GM19099 (cell line): ENCODE data around the gene TSG101.

ENCODE experiments used
- POLR2A ChIP-seq: IDR thresholded peaks from 3 replicates; pipeline ENCODE4 v1.6.1; 2011; ENCODE audit warnings: low read depth; ENCODE audit not compliant: insufficient read length; ENCODE audit errors: extremely low read depth

TSG101 gene

GRCh38 chr11:18526521-18527296 is at the start of gene TSG101:
TSS of gene TSG101 (minus strand) at chr11:18526942. CDS start at chr11:18526816, 126 bp downstream.
- TF ChIP-seq POLR2A, result peak; percentile 97

- TF ChIP-seq POLR2A, result no peak
Observed at GRCh38 chr11:18575361-18575760, 48.6 kb upstream of the TSG101 start.

- no peak for TF ChIP-seq POLR2A
Observed at GRCh38 chr11:18567081-18567480, 40.3 kb upstream of the TSG101 start.

GRCh38 chr11:18566406-18566805 is 39.7 kb upstream of the TSG101 start:
- TF ChIP-seq POLR2A, result no peak

- TF ChIP-seq POLR2A, result no peak
Observed at GRCh38 chr11:18564149-18564548, 37.4 kb upstream of the TSG101 start.

GRCh38 chr11:18563090-18563730 is 36.5 kb upstream of the TSG101 start:
- TF ChIP-seq POLR2A, result no peak

GRCh38 chr11:18548001-18548400 is 21.3 kb upstream of the TSG101 start:
- no peak for TF ChIP-seq POLR2A

- no peak for TF ChIP-seq POLR2A
Observed at GRCh38 chr11:18540207-18541009, 13.7 kb upstream of the TSG101 start.

GRCh38 chr11:18536209-18536608 is 9.5 kb upstream of the TSG101 start:
- no peak for TF ChIP-seq POLR2A

GRCh38 chr11:18534245-18534644 is 7.5 kb upstream of the TSG101 start:
- TF ChIP-seq POLR2A, result no peak

GRCh38 chr11:18533365-18533764 is 6.6 kb upstream of the TSG101 start:
- no peak for TF ChIP-seq POLR2A

GRCh38 chr11:18527512-18527911 is 770 bp upstream of the TSG101 start:
- no peak for TF ChIP-seq POLR2A

GRCh38 chr11:18526130-18526520 is 617 bp downstream of the TSG101 start:
- no peak for TF ChIP-seq POLR2A

- no peak for TF ChIP-seq POLR2A
Observed at GRCh38 chr11:18524248-18524647, 2.5 kb downstream of the TSG101 start.

- no peak for TF ChIP-seq POLR2A
Observed at GRCh38 chr11:18523084-18523483, 3.7 kb downstream of the TSG101 start.
